Measurements from ENCODE around the gene COL8A1. TPM values are rescaled to one million over a fixed set of nuclear protein-coding genes. Genes with fewer than 3 reads are reported as not detected.
"Not testable (repeated sequence)": the region's sequence is repeated elsewhere in the genome, so short reads cannot be mapped to it uniquely, and the experiment has no call there.

Gene COL8A1
- total RNA-seq, 1 donor from 2014 or later = 5.6 TPM

GRCh38 chr3:99839613-99840012, 201.2 kb downstream of the COL8A1 start:
- Mint-ChIP-seq H3K4me3 (ENCODE audit: unreplicated experiment) (no peak overlapping the region), H3K36me3 (ENCODE audit: low read depth, unreplicated experiment) (no peaks in the 10 kb centered on the region), H3K4me1 (ENCODE audit: unreplicated experiment) (peaks cover 11% of the 10 kb centered on the region), H3K9me3 (ENCODE audit: unreplicated experiment) (no peaks in the 10 kb centered on the region), H3K27ac (ENCODE audit: unreplicated experiment) (no peak overlapping the region), H3K27me3 (ENCODE audit: unreplicated experiment) (no peaks in the 10 kb centered on the region)
- no peak for TF ChIP-seq CTCF (IDR thresholded peaks at IDR 0.05; ENCODE audit: unreplicated experiment)
- no peak for DNase-seq (ENCODE audit: low spot score)

GRCh38 chr3:99841949-99842348, 203.6 kb downstream of the COL8A1 start:
- not testable (repeated sequence) for H3K4me3 Mint-ChIP-seq (ENCODE audit: unreplicated experiment); H3K9me3 Mint-ChIP-seq (ENCODE audit: unreplicated experiment); H3K27me3 Mint-ChIP-seq (ENCODE audit: unreplicated experiment); DNase-seq (ENCODE audit: low spot score); H3K27ac Mint-ChIP-seq (ENCODE audit: unreplicated experiment); H3K36me3 Mint-ChIP-seq (ENCODE audit: low read depth, unreplicated experiment)
- H3K4me1 Mint-ChIP-seq (ENCODE audit: unreplicated experiment) = peaks cover 32% of the 10 kb centered on the region

GRCh38 chr3:99842826-99843589, 204.6 kb downstream of the COL8A1 start:
- no peak for DNase-seq (ENCODE audit: low spot score)
- Mint-ChIP-seq H3K36me3 (ENCODE audit: low read depth, unreplicated experiment) (peaks cover 2% of the 10 kb centered on the region), H3K27me3 (ENCODE audit: unreplicated experiment) (no peaks in the 10 kb centered on the region), H3K27ac (ENCODE audit: unreplicated experiment) (peak overlapping the region; percentile 25), H3K4me3 (ENCODE audit: unreplicated experiment) (no peak overlapping the region), H3K9me3 (ENCODE audit: unreplicated experiment) (no peaks in the 10 kb centered on the region), H3K4me1 (ENCODE audit: unreplicated experiment) (peaks cover 32% of the 10 kb centered on the region)
- peak; percentile 62 for TF ChIP-seq CTCF (IDR thresholded peaks at IDR 0.05; ENCODE audit: unreplicated experiment)

GRCh38 chr3:99843590-99844258, 205.3 kb downstream of the COL8A1 start:
- H3K27ac Mint-ChIP-seq (ENCODE audit: unreplicated experiment) = peak overlapping the region; percentile 27
- H3K9me3 Mint-ChIP-seq (ENCODE audit: unreplicated experiment) = no peaks in the 10 kb centered on the region
- H3K27me3 Mint-ChIP-seq (ENCODE audit: unreplicated experiment) = no peaks in the 10 kb centered on the region
- no peak for DNase-seq (ENCODE audit: low spot score)
- H3K4me1 Mint-ChIP-seq (ENCODE audit: unreplicated experiment) = peaks cover 32% of the 10 kb centered on the region
- peaks cover 6% of the 10 kb centered on the region for H3K36me3 Mint-ChIP-seq (ENCODE audit: low read depth, unreplicated experiment)
- no peak for TF ChIP-seq CTCF (IDR thresholded peaks at IDR 0.05; ENCODE audit: unreplicated experiment)
- no peak overlapping the region for H3K4me3 Mint-ChIP-seq (ENCODE audit: unreplicated experiment)

GRCh38 chr3:99845331-99845730, 206.9 kb downstream of the COL8A1 start:
- no peak for TF ChIP-seq CTCF (IDR thresholded peaks at IDR 0.05; ENCODE audit: unreplicated experiment)
- Mint-ChIP-seq H3K27ac (ENCODE audit: unreplicated experiment) (peak overlapping the region; percentile 87), H3K4me3 (ENCODE audit: unreplicated experiment) (no peak overlapping the region), H3K4me1 (ENCODE audit: unreplicated experiment) (peaks cover 32% of the 10 kb centered on the region), H3K27me3 (ENCODE audit: unreplicated experiment) (no peaks in the 10 kb centered on the region), H3K9me3 (ENCODE audit: unreplicated experiment) (no peaks in the 10 kb centered on the region), H3K36me3 (ENCODE audit: low read depth, unreplicated experiment) (peaks cover 6% of the 10 kb centered on the region)
- DNase-seq (ENCODE audit: low spot score) = no peak

All from endothelial cell (in vitro differentiated cells).